A673 (cell line): ENCODE data around the gene NUP93. TPM values are rescaled to one million over a fixed set of nuclear protein-coding genes. Genes with fewer than 3 reads are reported as not detected.

Source experiments
- BruUV-seq: library from RNA; stranded (reverse); fragments of 400-500 nt; replicated peaks from 2 replicates; lab custom pipeline; 2021; lab: Mats Ljungman, UMichigan
- CTCF ChIA-PET: fragments of 300-600 bp; sonication (Branson Sonifier 250); formaldehyde crosslinking; loops from one replicate; lab custom pipeline; 2022; ENCODE audit warnings: antibody characterized with exemption; lab: Charles Lee
- POLR2A ChIA-PET: fragments of 300-600 bp; sonication (Branson Sonifier 250); formaldehyde crosslinking; loops from one replicate; lab custom pipeline; 2022; ENCODE audit warnings: antibody characterized with exemption; ENCODE audit not compliant: low non-redundant PET; lab: Charles Lee
- DNase-seq: peaks from one replicate; pipeline ENCODE4 v3.0.0-alpha.2; 2015; ENCODE audit warnings: low spot score
- H3K27ac ChIP-seq: fragments of 200-600 bp; sonication (generic); 2 replicates; pipeline ENCODE4 v1.5.1; 2016; ENCODE audit warnings: mixed run types, low read depth, mild to moderate bottlenecking, mixed read lengths, antibody characterized with exemption, low read length; ENCODE audit not compliant: poor library complexity, severe bottlenecking
- H3K27me3 ChIP-seq: fragments of 200-600 bp; sonication (generic); replicated peaks from 2 replicates; pipeline ENCODE4 v1.6.1; 2017; ENCODE audit warnings: mixed run types, low read depth, mild to moderate bottlenecking, mixed read lengths, antibody characterized with exemption, low read length; ENCODE audit not compliant: insufficient read depth, poor library complexity
- H3K36me3 ChIP-seq: fragments of 200-600 bp; sonication (generic); 2 replicates; pipeline ENCODE4 v1.6.1; 2016; ENCODE audit warnings: mixed run types, mild to moderate bottlenecking, mixed read lengths, antibody characterized with exemption, low read length; ENCODE audit not compliant: insufficient read depth, poor library complexity, severe bottlenecking
- H3K4me1 ChIP-seq: fragments of 200-600 bp; sonication (generic); 2 replicates; pipeline ENCODE4 v1.6.1; 2017; ENCODE audit warnings: mixed run types, mild to moderate bottlenecking, mixed read lengths, antibody characterized with exemption, low read length; ENCODE audit not compliant: insufficient read depth, poor library complexity, severe bottlenecking
- H3K4me3 ChIP-seq: fragments of 200-600 bp; sonication (generic); 2 replicates; pipeline ENCODE4 v1.5.1; 2016; ENCODE audit warnings: low read depth, mixed run types, mild to moderate bottlenecking, mixed read lengths, low read length; ENCODE audit not compliant: poor library complexity, severe bottlenecking
- H3K9me3 ChIP-seq: fragments of 200-600 bp; sonication (generic); 2 replicates; pipeline ENCODE4 v1.6.1; 2016; ENCODE audit warnings: mixed run types, low read depth, mild to moderate bottlenecking, mixed read lengths, antibody characterized with exemption, low read length; ENCODE audit not compliant: poor library complexity, severe bottlenecking
- EZH2 ChIP-seq: fragments of 200-600 bp; sonication (generic); IDR thresholded peaks from 2 replicates; pipeline ENCODE4 v1.6.1; 2017; ENCODE audit warnings: borderline replicate concordance, low read depth, mild to moderate bottlenecking, mixed read lengths, antibody characterized with exemption, low read length; ENCODE audit not compliant: poor library complexity, severe bottlenecking
- intact Hi-C: fragments of 100-400 bp; cut with micrococcal nuclease; formaldehyde crosslinking; loops from one replicate; pipeline ENCODE4 v1.10.0; 2022; ENCODE audit not compliant: unreplicated experiment
- total RNA-seq: library from RNA; stranded (reverse); gene quantifications from 2 replicates; pipeline ENCODE4 v1.2.3, GENCODE V29; 2021
- TF ChIP-seq, protein P1 (sequence below): fragments of 300-800, 200-600 bp; sonication (generic); conservative IDR thresholded peaks from 2 replicates; pipeline ENCODE4 v1.5.1; 2017; ENCODE audit warnings: low read depth, mild to moderate bottlenecking, antibody characterized with exemption, low read length, moderate library complexity, mixed read lengths

The NUP93 gene
- total RNA-seq, 1 experiment from 2014 or later = 155 TPM

DNA sequence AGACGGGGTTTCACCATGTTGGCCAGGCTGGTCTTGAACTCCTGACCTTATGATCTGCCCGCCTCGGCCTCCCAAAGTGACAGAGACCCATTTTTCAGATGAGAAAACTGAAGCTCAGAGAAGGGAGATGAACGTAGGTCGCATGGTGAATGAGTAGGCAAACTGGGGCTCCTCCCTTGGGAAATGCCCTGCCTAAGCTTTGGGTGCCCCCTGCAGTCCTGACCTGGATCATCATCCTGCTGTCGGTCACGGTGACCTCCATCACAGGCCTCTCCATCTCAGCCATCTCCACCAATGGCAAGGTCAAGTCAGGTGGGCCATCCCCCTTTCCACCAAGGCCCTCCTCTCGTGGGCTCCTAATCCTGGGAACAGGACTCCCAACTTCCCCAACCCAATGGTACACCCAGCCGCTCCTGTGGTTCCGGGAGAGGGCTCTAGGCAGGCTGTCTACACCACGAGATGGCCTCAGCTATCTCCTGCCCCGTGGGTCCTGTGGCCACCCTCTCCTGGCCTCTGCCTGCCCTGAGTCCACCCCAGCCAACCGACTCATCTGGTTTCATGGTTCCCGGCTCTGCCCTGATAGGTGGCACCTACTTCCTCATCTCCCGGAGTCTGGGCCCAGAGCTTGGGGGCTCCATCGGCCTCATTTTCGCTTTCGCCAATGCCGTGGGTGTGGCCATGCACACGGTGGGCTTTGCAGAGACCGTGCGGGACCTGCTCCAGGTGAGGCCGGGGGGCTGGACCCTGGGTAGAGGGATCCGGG, 139.8 kb downstream of the NUP93 start:
- no peaks in the 10 kb centered on the region for H3K4me1 ChIP-seq
- no TSS peak for BruUV-seq
- no peak overlapping the region for H3K4me3 ChIP-seq
- ChIA-PET CTCF (interaction anchor here (0.9 kb wide), 1 partner anchor 82 kb away, joined by 6 read pairs; no protein-coding TSS in a partner anchor), POLR2A (no interaction called here)
- TF ChIP-seq, protein P1, sequence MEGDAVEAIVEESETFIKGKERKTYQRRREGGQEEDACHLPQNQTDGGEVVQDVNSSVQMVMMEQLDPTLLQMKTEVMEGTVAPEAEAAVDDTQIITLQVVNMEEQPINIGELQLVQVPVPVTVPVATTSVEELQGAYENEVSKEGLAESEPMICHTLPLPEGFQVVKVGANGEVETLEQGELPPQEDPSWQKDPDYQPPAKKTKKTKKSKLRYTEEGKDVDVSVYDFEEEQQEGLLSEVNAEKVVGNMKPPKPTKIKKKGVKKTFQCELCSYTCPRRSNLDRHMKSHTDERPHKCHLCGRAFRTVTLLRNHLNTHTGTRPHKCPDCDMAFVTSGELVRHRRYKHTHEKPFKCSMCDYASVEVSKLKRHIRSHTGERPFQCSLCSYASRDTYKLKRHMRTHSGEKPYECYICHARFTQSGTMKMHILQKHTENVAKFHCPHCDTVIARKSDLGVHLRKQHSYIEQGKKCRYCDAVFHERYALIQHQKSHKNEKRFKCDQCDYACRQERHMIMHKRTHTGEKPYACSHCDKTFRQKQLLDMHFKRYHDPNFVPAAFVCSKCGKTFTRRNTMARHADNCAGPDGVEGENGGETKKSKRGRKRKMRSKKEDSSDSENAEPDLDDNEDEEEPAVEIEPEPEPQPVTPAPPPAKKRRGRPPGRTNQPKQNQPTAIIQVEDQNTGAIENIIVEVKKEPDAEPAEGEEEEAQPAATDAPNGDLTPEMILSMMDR = 0 out of 2 replicates have a peak, but pooled peaks have one; percentile 27
- no peak for TF ChIP-seq EZH2
- intact Hi-C loops = loop anchor here (5.0 kb wide), 1 partner anchor 298 kb away; no protein-coding TSS in a partner anchor
- no peaks in the 10 kb centered on the region for H3K36me3 ChIP-seq
- H3K9me3 ChIP-seq = no peaks in the 10 kb centered on the region
- no peak overlapping the region for H3K27ac ChIP-seq
- no peaks in the 10 kb centered on the region for H3K27me3 ChIP-seq
- DNase-seq = peak; percentile 31

DNA sequence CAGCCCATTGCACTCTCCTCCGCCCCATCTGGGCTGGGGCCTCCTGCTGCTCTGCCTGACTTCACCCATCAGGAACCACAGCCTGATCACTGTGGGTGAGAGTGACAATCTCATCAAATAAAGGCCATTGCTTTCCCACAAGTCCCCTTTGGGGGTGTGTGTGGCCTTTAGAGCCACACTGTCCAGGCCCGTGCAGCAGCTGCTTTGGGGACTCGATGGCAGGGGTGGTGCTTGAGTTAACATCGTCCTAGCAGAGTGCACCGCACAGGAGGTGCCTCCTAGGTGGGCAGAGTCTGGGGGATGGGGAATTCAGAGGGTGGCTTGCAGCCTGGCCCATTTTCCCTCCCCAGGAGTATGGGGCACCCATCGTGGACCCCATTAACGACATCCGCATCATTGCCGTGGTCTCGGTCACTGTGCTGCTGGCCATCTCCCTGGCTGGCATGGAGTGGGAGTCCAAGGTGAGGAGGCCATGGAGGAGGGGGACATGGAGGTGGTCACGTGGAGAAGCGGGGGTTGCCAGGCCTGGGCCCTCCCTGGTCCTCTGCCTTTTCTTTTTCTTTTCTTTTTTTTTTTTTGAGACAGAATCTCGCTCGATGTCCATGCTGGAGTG, 140.5 kb downstream of the NUP93 start:
- Histone ChIP-seq H3K36me3 (no peaks in the 10 kb centered on the region), H3K27me3 (no peaks in the 10 kb centered on the region), H3K4me1 (no peaks in the 10 kb centered on the region), H3K4me3 (no peak overlapping the region), H3K27ac (no peak overlapping the region), H3K9me3 (no peaks in the 10 kb centered on the region)
- intact Hi-C loops = no loop called here
- TF ChIP-seq EZH2 = no peak
- TF ChIP-seq, protein P1 = no peak
- ChIA-PET POLR2A (no interaction called here), CTCF (no interaction called here)
- BruUV-seq = no TSS peak
- DNase-seq = no peak

DNA sequence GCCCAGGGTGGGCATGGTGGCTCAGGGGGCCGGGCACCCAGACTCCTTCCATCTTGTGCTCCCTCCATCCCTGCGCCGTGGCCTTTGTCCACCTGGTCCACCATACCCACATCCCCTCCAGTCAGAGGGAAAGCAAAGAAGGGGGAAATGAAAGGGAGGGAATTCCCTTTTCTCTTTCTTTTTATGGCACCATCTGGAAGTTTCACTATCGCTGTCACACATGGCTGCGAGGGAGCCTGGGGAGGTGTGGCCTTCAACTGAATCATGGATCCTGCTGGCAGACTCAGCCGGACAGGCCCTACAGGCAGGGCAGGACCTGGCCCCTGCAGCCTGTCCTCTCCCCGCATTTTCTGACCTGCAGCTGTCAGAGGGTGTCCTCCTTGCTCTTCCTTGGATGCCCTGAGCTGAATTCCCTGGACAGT, 141.3 kb downstream of the NUP93 start:
- H3K36me3 ChIP-seq = no peaks in the 10 kb centered on the region
- POLR2A ChIA-PET = no interaction called here
- CTCF ChIA-PET = no interaction called here
- no TSS peak for BruUV-seq
- no peak for DNase-seq
- no peak overlapping the region for H3K4me3 ChIP-seq
- H3K27me3 ChIP-seq = no peaks in the 10 kb centered on the region
- H3K9me3 ChIP-seq = no peaks in the 10 kb centered on the region
- no peaks in the 10 kb centered on the region for H3K4me1 ChIP-seq
- intact Hi-C loops = no loop called here
- H3K27ac ChIP-seq = no peak overlapping the region
- no peak for TF ChIP-seq EZH2
- TF ChIP-seq, protein P1 = no peak
